Measurements from ENCODE around the gene ARHGDIG. TPM values are rescaled to one million over a fixed set of nuclear protein-coding genes. Genes with fewer than 3 reads are reported as not detected.
"Not testable (repeated sequence)": the region's sequence is repeated elsewhere in the genome, so short reads cannot be mapped to it uniquely, and the experiment has no call there.

Gene ARHGDIG
- total and polyA plus RNA-seq, 4 donors = 0.08 TPM; not detected in 3

- no peaks in the 10 kb centered on the region for H3K27me3 ChIP-seq (ENCODE audit: control insufficient read depth in 4 of 4, insufficient read depth in 4 of 4, low read length in 3 of 4)
- H3K36me3 ChIP-seq (ENCODE audit: control insufficient read depth in 4 of 4, insufficient read depth in 3 of 4, low read depth in 1 of 4, low read length in 3 of 4) = peaks cover 0 to 29% (median 7%) of the 10 kb centered on the region in 4 donors
- no peak for DNase-seq (ENCODE audit: low spot score)
- no peak overlapping the region for H3K4me3 ChIP-seq (ENCODE audit: low read depth in 1 of 3, low read length in 3 of 3)
- H3K4me1 ChIP-seq (ENCODE audit: control insufficient read depth in 4 of 4, insufficient read depth in 4 of 4, low read length in 3 of 4) = no peaks in the 10 kb centered on the region
- H3K9ac ChIP-seq (ENCODE audit: low read depth in 1 of 2, low read length in 2 of 2) = no peak overlapping the region
- H3K9me3 ChIP-seq (ENCODE audit: control insufficient read depth in 4 of 4, low read length in 3 of 4) = no peaks in the 10 kb centered on the region
- 85% methylated on average over 25 of the region's 25 CpGs for WGBS
- H3K27ac ChIP-seq (ENCODE audit: low read depth in 1 of 2, low read length in 2 of 2) = no peak overlapping the region
- TF ChIP-seq HNF4A (conservative IDR thresholded peaks at IDR 0.05) = no peak
- TF ChIP-seq TAF1 (conservative IDR thresholded peaks at IDR 0.05) = no peak
- TF ChIP-seq REST (IDR thresholded peaks at IDR 0.05) = no peak
- TF ChIP-seq MAX (IDR thresholded peaks at IDR 0.05) = no peak
- TF ChIP-seq EGR1 (IDR thresholded peaks at IDR 0.05; ENCODE audit: low read depth in 2 of 2) = no peak
- no peak for TF ChIP-seq FOXA2 (IDR thresholded peaks at IDR 0.05)
- TF ChIP-seq HNF4G (IDR thresholded peaks at IDR 0.05) = no peak
- TF ChIP-seq YY1 (IDR thresholded peaks at IDR 0.05) = no peak
- TF ChIP-seq ATF3 (IDR thresholded peaks at IDR 0.05) = no peak
- TF ChIP-seq JUND (IDR thresholded peaks at IDR 0.05) = no peak
- no peak for TF ChIP-seq RXRA (IDR thresholded peaks at IDR 0.05)
- no peak for TF ChIP-seq RAD21 (IDR thresholded peaks at IDR 0.05)
- no peak for TF ChIP-seq SP1 (IDR thresholded peaks at IDR 0.05)
- TF ChIP-seq GABPA (IDR thresholded peaks at IDR 0.05 in 1 of 2, conservative IDR thresholded peaks at IDR 0.05 in 1 of 2) = no peak
- TF ChIP-seq ZBTB33 (IDR thresholded peaks at IDR 0.05) = no peak
- no peak for TF ChIP-seq NR2F2 (IDR thresholded peaks at IDR 0.05)
- TF ChIP-seq CTCF (IDR thresholded peaks at IDR 0.05; ENCODE audit: low read depth, low read length, missing input control) = no peak
- no peak for TF ChIP-seq FOXA1 (IDR thresholded peaks at IDR 0.05)
Observed at GRCh38 chr16:266258-267164, 13.9 kb upstream of the ARHGDIG start.

- DNase-seq (ENCODE audit: low spot score); H3K27ac ChIP-seq (ENCODE audit: low read depth in 1 of 2, low read length in 2 of 2); H3K27me3 ChIP-seq (ENCODE audit: control insufficient read depth in 4 of 4, insufficient read depth in 4 of 4, low read length in 3 of 4); H3K9ac ChIP-seq (ENCODE audit: low read depth in 1 of 2, low read length in 2 of 2); H3K9me3 ChIP-seq (ENCODE audit: control insufficient read depth in 4 of 4, low read length in 3 of 4); H3K4me3 ChIP-seq (ENCODE audit: low read depth in 1 of 3, low read length in 3 of 3); H3K4me1 ChIP-seq (ENCODE audit: control insufficient read depth in 4 of 4, insufficient read depth in 4 of 4, low read length in 3 of 4): not testable (repeated sequence)
- WGBS = 88% methylated on average over 17 of the region's 17 CpGs
- peaks cover 0 to 19% (median 7%) of the 10 kb centered on the region in 4 donors for H3K36me3 ChIP-seq (ENCODE audit: control insufficient read depth in 4 of 4, insufficient read depth in 3 of 4, low read depth in 1 of 4, low read length in 3 of 4)
Observed at GRCh38 chr16:267562-267961, 12.8 kb upstream of the ARHGDIG start.

Measured in liver (tissue), 9 donors.